PC-9 (cell line): Measurements from ENCODE around the gene EPHA4.

Source experiments
- CTCF ChIP-seq: fragments of 200-600 bp; sonication (generic); conservative IDR thresholded peaks from 2 replicates; pipeline ENCODE4 v1.6.1; 2017; ENCODE audit warnings: mixed run types, antibody characterized with exemption, mild to moderate bottlenecking, moderate library complexity
- EZH2 ChIP-seq: fragments of 200-600 bp; sonication (generic); IDR thresholded peaks from 2 replicates; pipeline ENCODE4 v1.8.0; 2017; ENCODE audit warnings: antibody characterized with exemption, low read depth

GRCh38 chr2:221539246-221539645 lies 32.9 kb downstream of the EPHA4 start:
- TF ChIP-seq CTCF = no peak
- TF ChIP-seq EZH2 = no peak
